Nephron (organoid): Measurements from ENCODE around the gene ICE2.
"Not testable (repeated sequence)": the region's sequence is repeated elsewhere in the genome, so short reads cannot be mapped to it uniquely, and the experiment has no call there.

Experiments
- H3K27ac Mint-ChIP-seq, 3 experiments: 2 replicates each; pipeline ENCODE4 v1.8.0; 2020; ENCODE audit warnings: mixed read lengths in 3 of 3, mild to moderate bottlenecking in 2 of 3, moderate library complexity in 1 of 3
- H3K27me3 Mint-ChIP-seq: 2 replicates; pipeline ENCODE4 v1.8.0; 2021; ENCODE audit warnings: low read depth, mild to moderate bottlenecking, moderate library complexity, mixed read lengths
- H3K36me3 Mint-ChIP-seq: 2 replicates; pipeline ENCODE4 v1.8.0; 2020; ENCODE audit warnings: low read depth, mixed read lengths
- H3K4me1 Mint-ChIP-seq: 2 replicates; pipeline ENCODE4 v1.8.0; 2020; ENCODE audit warnings: mixed read lengths
- H3K4me3 Mint-ChIP-seq, 3 experiments: 2 replicates each; pipeline ENCODE4 v1.8.0; 2020; ENCODE audit warnings: mild to moderate bottlenecking in 3 of 3, mixed read lengths in 3 of 3, moderate library complexity in 2 of 3
- H3K9me3 Mint-ChIP-seq: 2 replicates; pipeline ENCODE4 v1.8.0; 2020; ENCODE audit warnings: mixed read lengths
- CTCF ChIP-seq, 3 experiments: fragments of 200-600 bp; sonication (generic); IDR thresholded peaks; one replicate each; pipeline ENCODE4 v1.5.0; 2021; ENCODE audit warnings: antibody characterized with exemption in 3 of 3; ENCODE audit not compliant: unreplicated experiment in 3 of 3

The ICE2 gene

GRCh38 chr15:60408463-60408981 lies 70.4 kb downstream of the ICE2 start:
- H3K4me3 Mint-ChIP-seq: no peak overlapping the region
- H3K27ac Mint-ChIP-seq: no peak overlapping the region
- peaks cover 28% of the 10 kb centered on the region for H3K4me1 Mint-ChIP-seq
- H3K36me3 Mint-ChIP-seq: no peaks in the 10 kb centered on the region
- TF ChIP-seq CTCF (IDR thresholded peaks at IDR 0.05; ENCODE audit: unreplicated experiment in 3 of 3): no peak
- no peaks in the 10 kb centered on the region for H3K27me3 Mint-ChIP-seq
- H3K9me3 Mint-ChIP-seq: no peaks in the 10 kb centered on the region

GRCh38 chr15:60407415-60407805 lies 71.5 kb downstream of the ICE2 start:
- H3K9me3 Mint-ChIP-seq: no peaks in the 10 kb centered on the region
- no peak overlapping the region for H3K4me3 Mint-ChIP-seq
- no peak for TF ChIP-seq CTCF (IDR thresholded peaks at IDR 0.05; ENCODE audit: unreplicated experiment in 3 of 3)
- no peaks in the 10 kb centered on the region for H3K36me3 Mint-ChIP-seq
- H3K27me3 Mint-ChIP-seq: no peaks in the 10 kb centered on the region
- peak overlapping the region; percentile 66 to 73 (median 71) for H3K27ac Mint-ChIP-seq
- peaks cover 30% of the 10 kb centered on the region for H3K4me1 Mint-ChIP-seq

- peak overlapping the region; percentile 66 to 73 (median 71) for H3K27ac Mint-ChIP-seq
- TF ChIP-seq CTCF (IDR thresholded peaks at IDR 0.05; ENCODE audit: unreplicated experiment in 3 of 3): no peak
These were observed 72.2 kb downstream of the ICE2 start for GRCh38 chr15:60406513-60407414.

GRCh38 chr15:60405399-60405798 lies 73.5 kb downstream of the ICE2 start:
- H3K4me3 Mint-ChIP-seq: no peak overlapping the region
- no peak for TF ChIP-seq CTCF (IDR thresholded peaks at IDR 0.05; ENCODE audit: unreplicated experiment in 3 of 3)
- H3K27me3 Mint-ChIP-seq: no peaks in the 10 kb centered on the region
- H3K27ac Mint-ChIP-seq: no peak overlapping the region
- H3K9me3 Mint-ChIP-seq: no peaks in the 10 kb centered on the region
- peaks cover 36% of the 10 kb centered on the region for H3K4me1 Mint-ChIP-seq
- H3K36me3 Mint-ChIP-seq: no peaks in the 10 kb centered on the region

More at GRCh38 chr15:60406513-60407414, 72.2 kb downstream of the ICE2 start:
- Mint-ChIP-seq H3K4me1 (peaks cover 34% of the 10 kb centered on the region), H3K9me3 (no peaks in the 10 kb centered on the region), H3K27me3 (no peaks in the 10 kb centered on the region), H3K36me3 (no peaks in the 10 kb centered on the region), H3K4me3 (no peak overlapping the region)

GRCh38 chr15:60404351-60404750 lies 74.6 kb downstream of the ICE2 start:
- H3K4me1 Mint-ChIP-seq: peaks cover 43% of the 10 kb centered on the region
- not testable (repeated sequence) for H3K4me3 Mint-ChIP-seq, H3K9me3 Mint-ChIP-seq, H3K27me3 Mint-ChIP-seq, H3K36me3 Mint-ChIP-seq, H3K27ac Mint-ChIP-seq

GRCh38 chr15:60400944-60401343 lies 78.0 kb downstream of the ICE2 start:
- peaks cover 2% of the 10 kb centered on the region for H3K9me3 Mint-ChIP-seq
- H3K4me1 Mint-ChIP-seq: peaks cover 44% of the 10 kb centered on the region
- H3K4me3 Mint-ChIP-seq: no peak overlapping the region
- H3K36me3 Mint-ChIP-seq: no peaks in the 10 kb centered on the region
- H3K27ac Mint-ChIP-seq: peak overlapping the region; percentile 98 to 100 (median 99)
- H3K27me3 Mint-ChIP-seq: peaks cover 5% of the 10 kb centered on the region
- no peak for TF ChIP-seq CTCF (IDR thresholded peaks at IDR 0.05; ENCODE audit: unreplicated experiment in 3 of 3)
